ENCODE results near the gene RPIA. TPM values are rescaled to one million over a fixed set of nuclear protein-coding genes. Genes with fewer than 3 reads are reported as not detected.

Gene RPIA
- total RNA-seq, 4 donors from 2014 or later, result 4.2 to 10.0 (median 7.6) TPM

DNA sequence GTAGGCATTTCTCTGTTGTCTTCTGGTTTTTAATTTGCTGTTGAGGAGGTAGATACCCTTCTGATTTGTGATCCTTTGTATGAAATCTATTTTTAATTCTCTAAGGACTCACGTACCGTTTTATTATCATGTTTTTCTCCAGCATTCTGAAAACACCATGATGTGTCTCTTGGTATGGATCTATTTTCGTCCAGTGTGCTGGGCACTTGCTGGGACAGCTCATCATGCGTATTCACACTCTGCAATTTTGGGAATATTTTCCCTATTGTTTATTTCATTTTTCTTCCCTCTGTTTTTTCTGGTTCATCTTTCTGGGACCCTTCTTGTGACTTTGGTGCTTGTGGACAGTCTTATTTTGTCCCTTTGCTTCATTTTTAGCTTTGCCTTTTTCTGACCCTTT, 21.9 kb downstream of the RPIA start:
- TF ChIP-seq, protein P1, sequence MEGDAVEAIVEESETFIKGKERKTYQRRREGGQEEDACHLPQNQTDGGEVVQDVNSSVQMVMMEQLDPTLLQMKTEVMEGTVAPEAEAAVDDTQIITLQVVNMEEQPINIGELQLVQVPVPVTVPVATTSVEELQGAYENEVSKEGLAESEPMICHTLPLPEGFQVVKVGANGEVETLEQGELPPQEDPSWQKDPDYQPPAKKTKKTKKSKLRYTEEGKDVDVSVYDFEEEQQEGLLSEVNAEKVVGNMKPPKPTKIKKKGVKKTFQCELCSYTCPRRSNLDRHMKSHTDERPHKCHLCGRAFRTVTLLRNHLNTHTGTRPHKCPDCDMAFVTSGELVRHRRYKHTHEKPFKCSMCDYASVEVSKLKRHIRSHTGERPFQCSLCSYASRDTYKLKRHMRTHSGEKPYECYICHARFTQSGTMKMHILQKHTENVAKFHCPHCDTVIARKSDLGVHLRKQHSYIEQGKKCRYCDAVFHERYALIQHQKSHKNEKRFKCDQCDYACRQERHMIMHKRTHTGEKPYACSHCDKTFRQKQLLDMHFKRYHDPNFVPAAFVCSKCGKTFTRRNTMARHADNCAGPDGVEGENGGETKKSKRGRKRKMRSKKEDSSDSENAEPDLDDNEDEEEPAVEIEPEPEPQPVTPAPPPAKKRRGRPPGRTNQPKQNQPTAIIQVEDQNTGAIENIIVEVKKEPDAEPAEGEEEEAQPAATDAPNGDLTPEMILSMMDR (IDR thresholded peaks at IDR 0.05), result no peak
- TF ChIP-seq POLR2A (IDR thresholded peaks at IDR 0.05), result no peak
- DNase-seq, result no peak
- Histone ChIP-seq H3K27me3 (no peaks in the 10 kb centered on the region), H3K9me3 (no peaks in the 10 kb centered on the region), H3K27ac (no peak overlapping the region), H3K36me3 (no peaks in the 10 kb centered on the region), H3K4me3 (replicated peaks in 1 of 3) (no peak overlapping the region), H3K4me1 (peaks cover 0 to 4% of the 10 kb centered on the region in 2 donors)
- whole genome bisulfite sequencing, 2 donors, result 93 to 96% methylated on average over 4 of the region's 4 CpGs
- intact Hi-C loops (cut with DNase I), result no loop called here

DNA sequence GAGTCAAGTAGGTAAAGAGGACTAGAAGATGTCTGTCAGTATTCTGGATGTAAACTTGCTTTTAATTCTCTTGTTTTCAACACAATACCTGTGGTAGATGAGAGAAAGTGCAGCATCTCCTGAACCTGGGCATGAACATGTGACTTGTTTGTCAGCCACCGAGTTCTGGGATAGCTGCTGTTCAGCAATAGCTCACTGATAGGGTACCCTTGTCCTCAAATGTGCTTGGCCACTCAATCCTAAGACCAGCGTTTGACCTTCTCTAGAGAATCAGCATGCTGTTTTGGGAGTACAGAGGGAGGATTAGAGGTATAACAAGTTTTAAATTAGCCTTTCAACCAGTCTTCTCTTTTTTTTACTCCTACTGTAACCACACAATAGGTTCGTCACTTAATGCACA, 23.2 kb downstream of the RPIA start:
- no peak for DNase-seq
- Histone ChIP-seq H3K4me3 (replicated peaks in 1 of 3) (no peak overlapping the region), H3K36me3 (no peaks in the 10 kb centered on the region), H3K4me1 (peaks cover 0 to 2% of the 10 kb centered on the region in 2 donors), H3K27ac (no peak overlapping the region), H3K9me3 (no peaks in the 10 kb centered on the region), H3K27me3 (no peaks in the 10 kb centered on the region)
- intact Hi-C loops (cut with DNase I), result no loop called here
- 93 to 94% methylated on average over 3 of the region's 3 CpGs for WGBS, 2 donors
- TF ChIP-seq POLR2A (IDR thresholded peaks at IDR 0.05), result no peak
- TF ChIP-seq, protein P1 (IDR thresholded peaks at IDR 0.05), result no peak

DNA sequence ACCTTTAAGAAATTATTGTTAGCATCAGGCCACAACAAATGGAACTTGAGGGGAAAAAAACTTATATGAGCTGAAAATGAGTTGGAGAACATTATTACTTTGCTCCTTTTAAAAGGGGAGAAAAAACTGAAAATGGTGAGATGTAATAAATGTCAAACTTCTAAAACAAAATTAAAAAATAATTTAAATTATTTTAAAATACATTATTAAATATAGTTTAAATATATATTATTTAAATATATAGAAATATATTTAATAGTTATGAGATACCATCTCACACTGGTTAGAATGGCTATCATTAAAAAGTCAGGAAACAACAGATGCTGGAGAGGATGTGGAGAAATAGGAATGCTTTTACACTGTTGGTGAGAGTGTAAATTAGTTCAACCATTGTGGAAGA, 28.9 kb downstream of the RPIA start:
- H3K36me3 ChIP-seq, result no peaks in the 10 kb centered on the region
- H3K4me1 ChIP-seq, result no peaks in the 10 kb centered on the region
- no peaks in the 10 kb centered on the region for H3K9me3 ChIP-seq
- H3K27me3 ChIP-seq, result no peaks in the 10 kb centered on the region
- H3K4me3 ChIP-seq (replicated peaks in 1 of 3), result no peak overlapping the region
- TF ChIP-seq POLR2A (IDR thresholded peaks at IDR 0.05), result no peak
- TF ChIP-seq, protein P1 (IDR thresholded peaks at IDR 0.05), result no peak
- DNase-seq, result no peak
- intact Hi-C loops (cut with DNase I), result no loop called here
- no peak overlapping the region for H3K27ac ChIP-seq

DNA sequence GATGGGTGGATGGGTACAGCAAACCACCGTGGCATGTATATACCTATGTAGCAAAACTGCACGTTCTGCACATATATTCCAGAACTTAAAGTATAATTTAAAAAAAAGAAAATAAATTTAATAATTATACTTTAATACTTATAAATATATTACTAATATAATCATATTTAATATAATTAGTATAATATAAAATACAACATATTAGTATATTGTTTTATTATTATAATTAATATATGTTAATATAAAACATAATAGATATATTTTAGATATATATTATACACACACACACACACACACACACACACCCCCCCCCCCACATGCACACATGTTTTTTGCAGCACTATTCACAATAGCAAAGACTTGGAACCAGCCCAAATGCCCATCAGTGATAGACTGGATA, 29.8 kb downstream of the RPIA start:
- Histone ChIP-seq H3K4me1 (no peaks in the 10 kb centered on the region), H3K27ac (no peak overlapping the region), H3K27me3 (no peaks in the 10 kb centered on the region), H3K4me3 (replicated peaks in 1 of 3) (no peak overlapping the region), H3K9me3 (no peaks in the 10 kb centered on the region), H3K36me3 (no peaks in the 10 kb centered on the region)
- intact Hi-C loops (cut with DNase I), result no loop called here
- no peak for DNase-seq
- TF ChIP-seq, protein P1 (IDR thresholded peaks at IDR 0.05), result no peak
- TF ChIP-seq POLR2A (IDR thresholded peaks at IDR 0.05), result no peak
- 96 to 98% methylated on average over 2 of the region's 2 CpGs for WGBS, 2 donors

DNA sequence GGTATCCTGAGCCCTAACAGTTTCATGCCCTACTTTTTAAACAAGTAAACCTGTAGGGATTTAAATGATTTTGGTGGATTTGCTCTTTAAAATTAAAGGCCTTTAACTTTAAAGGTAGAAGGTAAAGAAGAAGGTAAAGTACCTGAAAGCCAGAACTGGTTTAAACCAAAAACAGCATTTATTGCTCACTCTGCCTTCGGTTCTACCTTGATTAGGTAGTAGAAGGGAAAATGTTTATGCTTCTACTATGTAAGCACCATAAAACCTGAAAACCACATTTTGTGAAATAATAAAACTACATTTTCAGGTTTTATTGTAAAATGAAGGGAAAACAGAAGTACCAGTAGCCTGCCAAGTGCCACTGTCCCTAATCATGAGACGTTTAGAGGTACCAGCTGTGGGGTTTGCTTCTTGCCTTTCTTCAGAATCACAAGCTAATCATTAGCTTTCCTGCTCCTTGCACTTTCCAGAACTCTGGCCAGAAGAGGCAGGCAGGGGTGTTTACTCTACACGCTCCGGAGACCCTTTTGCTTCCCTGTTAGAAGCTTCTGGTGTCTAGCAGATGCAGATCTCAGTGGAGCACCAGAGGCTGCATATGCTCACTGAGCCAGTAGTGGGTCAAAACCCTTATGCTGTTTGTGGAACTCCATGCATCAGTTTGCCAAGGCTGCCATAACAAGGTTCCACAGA, 33.3 kb downstream of the RPIA start:
- H3K4me3 ChIP-seq (replicated peaks in 1 of 3), result no peak overlapping the region
- H3K36me3 ChIP-seq, result no peaks in the 10 kb centered on the region
- H3K27ac ChIP-seq, result no peak overlapping the region
- WGBS, 2 donors, result 85 to 92% methylated on average over 4 of the region's 4 CpGs
- H3K9me3 ChIP-seq, result no peaks in the 10 kb centered on the region
- TF ChIP-seq POLR2A (IDR thresholded peaks at IDR 0.05), result no peak
- TF ChIP-seq, protein P1 (IDR thresholded peaks at IDR 0.05), result no peak
- intact Hi-C loops (cut with DNase I), result no loop called here
- H3K27me3 ChIP-seq, result no peaks in the 10 kb centered on the region
- no peaks in the 10 kb centered on the region for H3K4me1 ChIP-seq
- DNase-seq, result no peak
